Measurements from ENCODE around the gene TSR1. TPM values are rescaled to one million over a fixed set of nuclear protein-coding genes. Genes with fewer than 3 reads are reported as not detected.

The TSR1 gene
- total RNA-seq, 1 experiment from 2014 or later, result 42.5 TPM

- ChIA-PET CTCF (no interaction called here), POLR2A (ENCODE audit: unreplicated experiment) (no interaction called here)
- no peak overlapping the region for H3K4me3 ChIP-seq
- H3K27ac ChIP-seq, result no peak overlapping the region
- no peaks in the 10 kb centered on the region for H3K27me3 ChIP-seq (ENCODE audit: insufficient read depth, low read depth)
- TF ChIP-seq CTCF (conservative IDR thresholded peaks at IDR 0.05) (no peak), EZH2 (IDR thresholded peaks at IDR 0.05; ENCODE audit: low read depth) (no peak)
- no peaks in the 10 kb centered on the region for H3K4me1 ChIP-seq (replicated peaks; ENCODE audit: insufficient read depth)
- intact Hi-C loops (cut with micrococcal nuclease; ENCODE audit: unreplicated experiment), result no loop called here
- H3K4me2 ChIP-seq, result no peak overlapping the region
- H3F3A ChIP-seq (ENCODE audit: insufficient read depth, low read depth), result peaks cover 13% of the 10 kb centered on the region; the same call in 1 of the 2 replicates
- H3K9me2 ChIP-seq (ENCODE audit: insufficient read depth), result no peaks in the 10 kb centered on the region
- H3K36me3 ChIP-seq (ENCODE audit: low read depth), result 0 out of 2 replicates have a peak, but pooled peaks cover 3% of the 10 kb centered on the region
- 0 out of 2 replicates have a peak, but pooled peaks cover 5% of the 10 kb centered on the region for H4K20me1 ChIP-seq (ENCODE audit: insufficient read depth)
- no TSS peak for BruUV-seq (replicated peaks)
- no peak overlapping the region for H2AFZ ChIP-seq
- no peaks in the 10 kb centered on the region for H3K79me2 ChIP-seq (ENCODE audit: low read depth)
- DNase-seq, result no peak
- H3K9me3 ChIP-seq (ENCODE audit: insufficient read depth, low read depth), result no peaks in the 10 kb centered on the region
Measured at GRCh38 chr17:2384439-2385127, 48.3 kb upstream of the TSR1 start.

GRCh38 chr17:2383628-2384167, 47.4 kb upstream of the TSR1 start:
- no peak for DNase-seq
- Histone ChIP-seq H3K9me3 (ENCODE audit: insufficient read depth, low read depth) (no peaks in the 10 kb centered on the region), H3K27me3 (ENCODE audit: insufficient read depth, low read depth) (no peaks in the 10 kb centered on the region), H3F3A (ENCODE audit: insufficient read depth, low read depth) (peaks cover 13% of the 10 kb centered on the region; the same call in 1 of the 2 replicates), H3K36me3 (ENCODE audit: low read depth) (no peaks in the 10 kb centered on the region), H3K4me1 (replicated peaks; ENCODE audit: insufficient read depth) (no peaks in the 10 kb centered on the region), H3K4me3 (no peak overlapping the region), H3K79me2 (ENCODE audit: low read depth) (no peaks in the 10 kb centered on the region), H4K20me1 (ENCODE audit: insufficient read depth) (0 out of 2 replicates have a peak, but pooled peaks cover 5% of the 10 kb centered on the region), H2AFZ (no peak overlapping the region), H3K27ac (no peak overlapping the region), H3K4me2 (no peak overlapping the region), H3K9me2 (ENCODE audit: insufficient read depth) (no peaks in the 10 kb centered on the region)
- CTCF ChIA-PET, result interaction anchor here (0.6 to 3.2 kb wide), 3 partner anchors 9 to 462 kb away, joined by 3 to 102 read pairs (median 8); no protein-coding TSS in a partner anchor
- no peak for TF ChIP-seq EZH2 (IDR thresholded peaks at IDR 0.05; ENCODE audit: low read depth)
- no peak for TF ChIP-seq CTCF (conservative IDR thresholded peaks at IDR 0.05)
- intact Hi-C loops (cut with micrococcal nuclease; ENCODE audit: unreplicated experiment), result no loop called here
- POLR2A ChIA-PET (ENCODE audit: unreplicated experiment), result interaction anchor here (0.5 kb wide), 1 partner anchor 330 kb away, joined by 18 read pairs; no protein-coding TSS in a partner anchor
- no TSS peak for BruUV-seq (replicated peaks)

DNA sequence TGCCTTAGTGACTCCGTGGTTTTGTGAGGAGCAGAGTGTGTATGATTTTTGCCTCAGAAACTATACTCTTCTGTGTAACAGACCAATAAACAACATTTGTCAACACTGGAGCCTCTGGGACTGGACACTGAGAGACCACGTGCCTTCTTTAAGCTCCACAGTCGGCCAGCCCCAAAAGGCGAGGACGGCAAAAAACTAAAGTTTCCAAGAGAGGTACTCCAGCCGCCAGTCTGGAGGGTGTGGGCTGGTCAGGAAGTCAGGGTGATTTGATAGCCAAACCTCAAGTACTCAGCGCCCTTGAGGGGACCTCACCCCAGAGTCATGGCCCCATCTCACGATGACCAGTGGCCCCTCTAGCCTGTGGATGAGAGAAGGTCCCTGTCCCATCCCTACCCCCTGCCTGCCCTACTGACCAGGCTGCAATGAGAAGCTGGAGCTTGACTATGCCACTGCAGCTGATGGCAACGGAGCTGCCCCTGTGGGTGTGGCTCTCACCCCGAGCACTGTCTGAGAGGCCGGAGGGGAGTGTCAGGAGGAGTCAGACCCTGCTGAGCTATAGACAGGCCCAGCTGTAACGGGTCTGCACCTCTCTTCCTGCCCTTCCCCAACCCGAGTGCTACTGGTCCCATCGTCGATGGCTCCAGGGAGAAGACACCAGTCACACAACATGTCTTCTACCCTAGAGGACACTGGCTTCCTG, 44.8 kb upstream of the TSR1 start:
- TF ChIP-seq EZH2 (IDR thresholded peaks at IDR 0.05; ENCODE audit: low read depth) (no peak), CTCF (conservative IDR thresholded peaks at IDR 0.05) (no peak)
- H4K20me1 ChIP-seq (ENCODE audit: insufficient read depth), result no peaks in the 10 kb centered on the region
- H3K79me2 ChIP-seq (ENCODE audit: low read depth), result no peaks in the 10 kb centered on the region
- intact Hi-C loops (cut with micrococcal nuclease; ENCODE audit: unreplicated experiment), result no loop called here
- DNase-seq, result no peak
- no TSS peak for BruUV-seq (replicated peaks)
- no peak overlapping the region for H3K4me3 ChIP-seq
- no peak overlapping the region for H2AFZ ChIP-seq
- CTCF ChIA-PET, result interaction anchor here (3.2 kb wide), 1 partner anchor 36 kb away, joined by 102 read pairs; no protein-coding TSS in a partner anchor
- H3F3A ChIP-seq (ENCODE audit: insufficient read depth, low read depth), result peaks cover 13% of the 10 kb centered on the region; the same call in 1 of the 2 replicates
- H3K4me2 ChIP-seq, result no peak overlapping the region
- no peaks in the 10 kb centered on the region for H3K4me1 ChIP-seq (replicated peaks; ENCODE audit: insufficient read depth)
- H3K27me3 ChIP-seq (ENCODE audit: insufficient read depth, low read depth), result no peaks in the 10 kb centered on the region
- H3K9me3 ChIP-seq (ENCODE audit: insufficient read depth, low read depth), result no peaks in the 10 kb centered on the region
- H3K27ac ChIP-seq, result no peak overlapping the region
- H3K9me2 ChIP-seq (ENCODE audit: insufficient read depth), result no peaks in the 10 kb centered on the region
- POLR2A ChIA-PET (ENCODE audit: unreplicated experiment), result interaction anchor here (1.6 kb wide), 1 partner anchor 20 kb away, joined by 5 read pairs; no protein-coding TSS in a partner anchor
- no peaks in the 10 kb centered on the region for H3K36me3 ChIP-seq (ENCODE audit: low read depth)
